H9 (cell line): Measurements from ENCODE around the gene MCF2L. TPM values are rescaled to one million over a fixed set of nuclear protein-coding genes. Genes with fewer than 3 reads are reported as not detected.

Experiments used
- DNase-seq: peaks from one replicate; pipeline ENCODE4 v3.0.0-alpha.2; 2017
- H2AFZ ChIP-seq: one replicate; pipeline ENCODE4 v1.6.1; 2013; ENCODE audit warnings: mild to moderate bottlenecking, low read length, control low read depth, moderate library complexity
- H2AK5ac ChIP-seq: 2 replicates; pipeline ENCODE4 v1.6.1; 2013; ENCODE audit warnings: low read length, control low read depth, mixed read lengths; ENCODE audit not compliant: insufficient read length
- H2BK120ac ChIP-seq: one replicate; pipeline ENCODE4 v1.6.1; 2013; ENCODE audit warnings: low read depth, mild to moderate bottlenecking, low read length, control low read depth, inconsistent platforms; ENCODE audit not compliant: poor library complexity, severe bottlenecking
- H2BK12ac ChIP-seq: 2 replicates; pipeline ENCODE4 v1.6.1; 2013; ENCODE audit warnings: low read length, control low read depth, mixed read lengths, low read depth; ENCODE audit not compliant: insufficient read length
- H2BK15ac ChIP-seq: 2 replicates; pipeline ENCODE4 v1.6.1; 2013; ENCODE audit warnings: low read depth, low read length, control low read depth
- H2BK20ac ChIP-seq: one replicate; pipeline ENCODE4 v1.6.1; 2013; ENCODE audit warnings: low read depth, mild to moderate bottlenecking, low read length, control low read depth, inconsistent platforms; ENCODE audit not compliant: poor library complexity, severe bottlenecking
- H2BK5ac ChIP-seq: 2 replicates; pipeline ENCODE4 v1.6.1; 2013; ENCODE audit warnings: low read length, control low read depth, mixed read lengths; ENCODE audit not compliant: insufficient read length
- H3K14ac ChIP-seq: 2 replicates; pipeline ENCODE4 v1.6.1; 2013; ENCODE audit warnings: low read length, control low read depth; ENCODE audit not compliant: insufficient read depth
- H3K18ac ChIP-seq: 2 replicates; pipeline ENCODE4 v1.6.1; 2013; ENCODE audit warnings: low read depth, mild to moderate bottlenecking, mixed read lengths, low read length, control low read depth; ENCODE audit not compliant: insufficient read length
- H3K23ac ChIP-seq: 2 replicates; pipeline ENCODE4 v1.6.1; 2013; ENCODE audit warnings: low read length, control low read depth, mixed read lengths, low read depth; ENCODE audit not compliant: insufficient read length
- H3K23me2 ChIP-seq: 2 replicates; pipeline ENCODE4 v1.6.1; 2013; ENCODE audit warnings: low read depth, mild to moderate bottlenecking, mixed read lengths, low read length, control low read depth; ENCODE audit not compliant: insufficient read length, poor library complexity, severe bottlenecking
- H3K27ac ChIP-seq: 2 replicates; pipeline ENCODE4 v1.5.1; 2013; ENCODE audit warnings: low read length, control low read depth, mixed read lengths, low read depth; ENCODE audit not compliant: insufficient read length
- H3K27me3 ChIP-seq: 2 replicates; pipeline ENCODE4 v1.6.1; 2013; ENCODE audit warnings: low read length, control low read depth, inconsistent platforms; ENCODE audit not compliant: insufficient read depth
- H3K4ac ChIP-seq: 2 replicates; pipeline ENCODE4 v1.6.1; 2013; ENCODE audit warnings: low read depth, mild to moderate bottlenecking, control low read depth, inconsistent platforms, low read length, moderate library complexity
- H3K4me1 ChIP-seq: 2 replicates; pipeline ENCODE4 v1.6.1; 2013; ENCODE audit warnings: low read length, control low read depth, inconsistent platforms; ENCODE audit not compliant: insufficient read depth
- H3K4me2 ChIP-seq: 2 replicates; pipeline ENCODE4 v1.6.1; 2013; ENCODE audit warnings: low read length, control low read depth, mixed read lengths; ENCODE audit not compliant: insufficient read length, insufficient read depth
- H3K56ac ChIP-seq: 2 replicates; pipeline ENCODE4 v1.6.1; 2013; ENCODE audit warnings: low read depth, mild to moderate bottlenecking, mixed read lengths, low read length, control low read depth; ENCODE audit not compliant: insufficient read length
- H3K79me1 ChIP-seq: 2 replicates; pipeline ENCODE4 v1.6.1; 2013; ENCODE audit warnings: low read depth, mild to moderate bottlenecking, moderate library complexity, low read length, control low read depth, inconsistent platforms; ENCODE audit not compliant: insufficient read depth, poor library complexity, severe bottlenecking
- H3K79me2 ChIP-seq: 2 replicates; pipeline ENCODE4 v1.6.1; 2013; ENCODE audit warnings: low read length, control low read depth, inconsistent platforms; ENCODE audit not compliant: insufficient read depth
- H3K9ac ChIP-seq: 2 replicates; pipeline ENCODE4 v1.6.1; 2013; ENCODE audit warnings: low read length, control low read depth, mixed read lengths; ENCODE audit not compliant: insufficient read length; ENCODE audit errors: extremely low read depth
- H3K9me3 ChIP-seq: one replicate; pipeline ENCODE4 v1.6.1; 2013; ENCODE audit warnings: low read depth, low read length, inconsistent platforms; ENCODE audit not compliant: control insufficient read depth
- H3T11ph ChIP-seq: one replicate; pipeline ENCODE4 v1.6.1; 2013; ENCODE audit warnings: mild to moderate bottlenecking, low read length, control low read depth, inconsistent platforms
- H4K20me1 ChIP-seq: one replicate; pipeline ENCODE4 v1.6.1; 2013; ENCODE audit not compliant: control insufficient read depth, insufficient read length, insufficient read depth
- H4K5ac ChIP-seq: 2 replicates; pipeline ENCODE4 v1.6.1; 2013; ENCODE audit warnings: low read depth, mild to moderate bottlenecking, mixed read lengths, low read length, control low read depth; ENCODE audit not compliant: insufficient read length
- H4K8ac ChIP-seq: replicated peaks from 2 replicates; pipeline ENCODE4 v1.6.1; 2013; ENCODE audit warnings: low read length, control low read depth, mixed read lengths, low read depth; ENCODE audit not compliant: insufficient read length
- H4K91ac ChIP-seq: 2 replicates; pipeline ENCODE4 v1.6.1; 2013; ENCODE audit warnings: low read depth, mild to moderate bottlenecking, moderate library complexity, mixed read lengths, low read length, control low read depth; ENCODE audit not compliant: insufficient read length
- H3K27ac Mint-ChIP-seq, 3 experiments: 2 replicates in 2 of 3; 3 replicates in 1 of 3; pipeline ENCODE4 v1.8.0; 2020 to 2021; ENCODE audit warnings: mixed read lengths in 3 of 3, mild to moderate bottlenecking in 1 of 3, moderate library complexity in 1 of 3
- H3K27me3 Mint-ChIP-seq: 2 replicates; pipeline ENCODE4 v1.8.0; 2021; ENCODE audit warnings: low read depth, mild to moderate bottlenecking, moderate library complexity, mixed read lengths
- H3K36me3 Mint-ChIP-seq, 3 experiments: 2 replicates in 2 of 3; 3 replicates in 1 of 3; pipeline ENCODE4 v1.8.0; 2020 to 2021; ENCODE audit warnings: low read depth in 3 of 3, mixed read lengths in 3 of 3; ENCODE audit not compliant: insufficient read depth in 1 of 3
- H3K4me1 Mint-ChIP-seq, 2 experiments: 2 replicates each; pipeline ENCODE4 v1.8.0; 2020; ENCODE audit warnings: mixed read lengths in 2 of 2
- H3K4me3 Mint-ChIP-seq, 2 experiments: 2 replicates in 1 of 2; 3 replicates in 1 of 2; pipeline ENCODE4 v1.8.0; 2020 to 2021; ENCODE audit warnings: mild to moderate bottlenecking in 2 of 2, mixed read lengths in 2 of 2, moderate library complexity in 1 of 2
- H3K9me3 Mint-ChIP-seq, 2 experiments: 2 replicates in 1 of 2; 3 replicates in 1 of 2; pipeline ENCODE4 v1.8.0; 2020; ENCODE audit warnings: mild to moderate bottlenecking in 2 of 2, mixed read lengths in 2 of 2, moderate library complexity in 1 of 2
- WGBS: extraction: QIAGEN DNeasy Blood & Tissue Kit; methylation state at CpG from one replicate; pipeline ENCODE4 v1.1.7; 2013; ENCODE audit warnings: missing lambda C conversion rate, low lambda C conversion rate, mixed read lengths; ENCODE audit not compliant: insufficient read length; ENCODE audit errors: extremely low coverage; 5-methylcytosine and 5-hydroxymethylcytosine counted together
- total RNA-seq: library from RNA; stranded (reverse); gene quantifications from 2 replicates; pipeline ENCODE4 v1.2.1, GENCODE V29; 2021
- TF ChIP-seq, protein P1 (sequence below): fragments of 200-600 bp; sonication (generic); conservative IDR thresholded peaks from 3 replicates; pipeline ENCODE4 v1.8.0; 2021; ENCODE audit warnings: antibody characterized with exemption, mild to moderate bottlenecking

The MCF2L gene
- total RNA-seq, 1 experiment from 2014 or later: 18.5 TPM

DNA sequence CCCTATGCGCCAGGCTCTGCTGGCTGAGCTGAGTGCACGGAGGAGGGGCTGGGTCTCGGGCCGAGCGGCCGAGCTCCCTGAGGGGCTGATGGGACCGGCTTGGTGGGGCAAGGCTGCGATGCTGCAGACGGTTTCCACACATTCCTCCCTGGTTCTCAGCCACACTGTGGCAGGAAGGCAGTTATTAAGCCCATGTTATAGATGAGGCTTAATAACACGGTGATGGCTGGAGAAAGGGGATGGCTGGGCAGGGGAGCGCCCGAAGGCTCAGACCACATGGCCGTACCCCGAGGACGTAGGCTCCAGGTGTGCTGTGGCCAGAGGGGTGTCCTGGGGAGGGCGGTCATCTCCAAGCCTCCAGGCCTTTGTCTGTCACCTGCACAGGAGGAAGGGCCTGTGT lies 58.6 kb downstream of the MCF2L start:
- Histone ChIP-seq H3K79me1 (no peaks in the 10 kb centered on the region), H3K23me2 (no peaks in the 10 kb centered on the region), H4K8ac (no peak overlapping the region), H3K14ac (no peak overlapping the region; the same call in 1 of the 2 replicates), H3K27me3 (no peaks in the 10 kb centered on the region), H2BK120ac (no peak overlapping the region), H2BK20ac (no peak overlapping the region), H3T11ph (no peak overlapping the region), H3K4ac (no peak overlapping the region), H3K27ac (no peak overlapping the region), H3K56ac (no peak overlapping the region), H2BK12ac (no peak overlapping the region), H3K23ac (no peak overlapping the region), H3K18ac (no peak overlapping the region), H3K79me2 (no peaks in the 10 kb centered on the region), H2BK5ac (no peak overlapping the region), H3K9ac (no peak overlapping the region), H4K91ac (no peak overlapping the region), H2BK15ac (no peak overlapping the region), H3K4me1 (no peaks in the 10 kb centered on the region; the same call in 1 of the 2 replicates), H2AK5ac (no peak overlapping the region), H4K5ac (no peak overlapping the region), H3K9me3 (no peaks in the 10 kb centered on the region), H3K4me2 (no peak overlapping the region), H2AFZ (no peak overlapping the region), H4K20me1 (no peaks in the 10 kb centered on the region)
- DNase-seq: no peak
- WGBS: no CpG with 5 or more reads among the region's 16 CpGs
- Mint-ChIP-seq H3K9me3 (0 out of 5 replicates have a peak, but pooled peaks cover 0 to under 1% of the 10 kb centered on the region in 2 experiments), H3K27ac (no peak overlapping the region), H3K4me3 (no peak overlapping the region), H3K4me1 (peaks cover 8 to 18% of the 10 kb centered on the region in 2 experiments), H3K27me3 (peaks cover 6% of the 10 kb centered on the region), H3K36me3 (no peaks in the 10 kb centered on the region; a peak in 1 of 7 replicates)
- TF ChIP-seq, protein P1, sequence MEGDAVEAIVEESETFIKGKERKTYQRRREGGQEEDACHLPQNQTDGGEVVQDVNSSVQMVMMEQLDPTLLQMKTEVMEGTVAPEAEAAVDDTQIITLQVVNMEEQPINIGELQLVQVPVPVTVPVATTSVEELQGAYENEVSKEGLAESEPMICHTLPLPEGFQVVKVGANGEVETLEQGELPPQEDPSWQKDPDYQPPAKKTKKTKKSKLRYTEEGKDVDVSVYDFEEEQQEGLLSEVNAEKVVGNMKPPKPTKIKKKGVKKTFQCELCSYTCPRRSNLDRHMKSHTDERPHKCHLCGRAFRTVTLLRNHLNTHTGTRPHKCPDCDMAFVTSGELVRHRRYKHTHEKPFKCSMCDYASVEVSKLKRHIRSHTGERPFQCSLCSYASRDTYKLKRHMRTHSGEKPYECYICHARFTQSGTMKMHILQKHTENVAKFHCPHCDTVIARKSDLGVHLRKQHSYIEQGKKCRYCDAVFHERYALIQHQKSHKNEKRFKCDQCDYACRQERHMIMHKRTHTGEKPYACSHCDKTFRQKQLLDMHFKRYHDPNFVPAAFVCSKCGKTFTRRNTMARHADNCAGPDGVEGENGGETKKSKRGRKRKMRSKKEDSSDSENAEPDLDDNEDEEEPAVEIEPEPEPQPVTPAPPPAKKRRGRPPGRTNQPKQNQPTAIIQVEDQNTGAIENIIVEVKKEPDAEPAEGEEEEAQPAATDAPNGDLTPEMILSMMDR: no peak
